ENCODE measurements around the gene LRRC10. TPM values are rescaled to one million over a fixed set of nuclear protein-coding genes. Genes with fewer than 3 reads are reported as not detected.

Gene LRRC10, protein sequence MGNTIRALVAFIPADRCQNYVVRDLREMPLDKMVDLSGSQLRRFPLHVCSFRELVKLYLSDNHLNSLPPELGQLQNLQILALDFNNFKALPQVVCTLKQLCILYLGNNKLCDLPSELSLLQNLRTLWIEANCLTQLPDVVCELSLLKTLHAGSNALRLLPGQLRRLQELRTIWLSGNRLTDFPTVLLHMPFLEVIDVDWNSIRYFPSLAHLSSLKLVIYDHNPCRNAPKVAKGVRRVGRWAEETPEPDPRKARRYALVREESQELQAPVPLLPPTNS
- not detected in 2 replicates for total RNA-seq (ENCODE audit: low replicate concordance)
- long read RNA-seq: 0 reads

DNA sequence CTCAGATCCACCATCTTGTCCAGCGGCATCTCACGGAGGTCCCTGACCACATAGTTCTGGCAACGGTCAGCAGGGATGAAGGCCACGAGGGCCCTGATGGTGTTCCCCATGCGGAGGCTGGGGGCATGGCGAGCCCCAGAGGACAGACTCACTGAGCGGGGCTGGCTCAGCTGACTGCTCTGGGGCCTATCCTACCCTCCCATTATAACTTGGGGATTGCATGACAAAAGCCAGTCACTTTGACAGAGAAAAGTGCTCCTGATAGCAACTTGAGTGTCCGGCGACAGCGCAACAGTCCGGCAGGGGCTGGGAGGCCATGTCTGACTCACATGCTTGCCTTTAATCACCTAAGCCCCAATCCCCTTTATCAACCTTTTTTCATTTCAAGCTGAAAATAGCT, at the start of gene LRRC10:
Gene LRRC10, minus strand, starts transcription at position 179 of the 400 bp plus-strand sequence. Its CDS starts 69 bp downstream, at position 110.
- no peaks in the 10 kb centered on the region for H3K36me3 Mint-ChIP-seq
- DNase-seq (ENCODE audit: extremely low spot score, unreplicated experiment): no peak
- no peaks in the 10 kb centered on the region for H3K9me3 Mint-ChIP-seq
- TF ChIP-seq, protein P1, sequence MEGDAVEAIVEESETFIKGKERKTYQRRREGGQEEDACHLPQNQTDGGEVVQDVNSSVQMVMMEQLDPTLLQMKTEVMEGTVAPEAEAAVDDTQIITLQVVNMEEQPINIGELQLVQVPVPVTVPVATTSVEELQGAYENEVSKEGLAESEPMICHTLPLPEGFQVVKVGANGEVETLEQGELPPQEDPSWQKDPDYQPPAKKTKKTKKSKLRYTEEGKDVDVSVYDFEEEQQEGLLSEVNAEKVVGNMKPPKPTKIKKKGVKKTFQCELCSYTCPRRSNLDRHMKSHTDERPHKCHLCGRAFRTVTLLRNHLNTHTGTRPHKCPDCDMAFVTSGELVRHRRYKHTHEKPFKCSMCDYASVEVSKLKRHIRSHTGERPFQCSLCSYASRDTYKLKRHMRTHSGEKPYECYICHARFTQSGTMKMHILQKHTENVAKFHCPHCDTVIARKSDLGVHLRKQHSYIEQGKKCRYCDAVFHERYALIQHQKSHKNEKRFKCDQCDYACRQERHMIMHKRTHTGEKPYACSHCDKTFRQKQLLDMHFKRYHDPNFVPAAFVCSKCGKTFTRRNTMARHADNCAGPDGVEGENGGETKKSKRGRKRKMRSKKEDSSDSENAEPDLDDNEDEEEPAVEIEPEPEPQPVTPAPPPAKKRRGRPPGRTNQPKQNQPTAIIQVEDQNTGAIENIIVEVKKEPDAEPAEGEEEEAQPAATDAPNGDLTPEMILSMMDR (conservative IDR thresholded peaks at IDR 0.05): no peak
- H3K4me1 Mint-ChIP-seq (ENCODE audit: unreplicated experiment): no peaks in the 10 kb centered on the region
- no peak within 1 kb of the TSS for H3K27ac Mint-ChIP-seq
- H3K27me3 Mint-ChIP-seq: peaks cover 4% of the 10 kb centered on the region
- no peak within 1 kb of the TSS for H3K4me3 Mint-ChIP-seq

DNA sequence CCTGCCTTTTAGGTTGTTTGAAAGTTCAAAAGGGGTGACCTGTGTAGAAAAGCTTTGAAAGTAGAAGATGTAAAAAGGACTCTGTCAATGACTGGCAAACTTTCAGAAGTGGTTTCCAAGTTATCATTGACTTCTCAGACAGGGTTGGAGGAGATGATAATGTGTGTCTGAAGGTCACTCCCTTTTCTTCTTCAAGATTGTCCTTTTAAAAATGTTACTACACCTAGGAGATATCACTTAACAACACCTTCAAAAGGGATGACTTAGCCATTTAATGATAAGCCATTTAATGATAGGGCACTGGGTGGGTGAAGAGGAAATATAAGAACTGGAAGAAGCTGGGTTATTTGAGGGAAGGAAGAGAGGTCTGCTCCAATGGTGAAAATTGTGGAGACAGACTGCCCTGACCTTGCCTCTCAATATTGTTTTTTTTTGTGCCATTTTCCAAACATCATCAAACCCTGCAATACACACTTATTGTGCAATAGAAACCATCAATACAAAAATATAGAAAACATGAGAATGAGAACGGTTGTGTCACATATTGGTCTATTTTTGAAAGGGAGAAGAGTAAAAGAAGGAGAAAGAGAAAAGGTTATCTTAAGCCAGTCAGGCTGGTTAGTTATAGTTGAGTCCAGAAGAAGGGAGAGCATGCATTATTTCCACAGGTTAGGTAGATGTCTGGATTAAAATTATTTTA, 49.6 kb upstream of the LRRC10 start:
- peaks cover 13% of the 10 kb centered on the region for H3K4me1 Mint-ChIP-seq (ENCODE audit: unreplicated experiment)
- H3K36me3 Mint-ChIP-seq: no peaks in the 10 kb centered on the region
- H3K9me3 Mint-ChIP-seq: no peaks in the 10 kb centered on the region
- TF ChIP-seq, protein P1 (conservative IDR thresholded peaks at IDR 0.05): no peak
- no peak overlapping the region for H3K4me3 Mint-ChIP-seq
- no peak for DNase-seq (ENCODE audit: extremely low spot score, unreplicated experiment)
- H3K27ac Mint-ChIP-seq: no peak overlapping the region
- H3K27me3 Mint-ChIP-seq: no peaks in the 10 kb centered on the region

DNA sequence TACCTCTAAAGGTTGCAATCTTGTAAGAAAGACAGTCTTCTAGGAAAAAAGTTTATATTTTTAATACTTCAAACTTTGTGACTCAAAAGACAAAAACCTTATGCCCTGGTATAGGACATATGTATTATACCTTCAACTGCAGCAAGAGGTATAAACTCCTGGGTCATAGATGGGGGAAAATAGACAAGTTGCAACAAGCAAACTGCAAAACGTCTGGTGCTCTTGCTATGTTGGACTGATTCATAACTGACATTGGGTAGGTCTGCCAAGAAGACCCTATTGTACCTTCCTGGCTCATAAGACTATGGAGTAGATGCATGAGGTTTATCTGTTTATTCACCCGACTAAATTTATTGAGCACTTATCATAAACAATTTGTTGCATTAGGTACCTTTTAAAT, 47.5 kb upstream of the LRRC10 start:
- H3K27me3 Mint-ChIP-seq: no peaks in the 10 kb centered on the region
- peaks cover 11% of the 10 kb centered on the region for H3K4me1 Mint-ChIP-seq (ENCODE audit: unreplicated experiment)
- H3K9me3 Mint-ChIP-seq: no peaks in the 10 kb centered on the region
- H3K36me3 Mint-ChIP-seq: no peaks in the 10 kb centered on the region
- no peak overlapping the region for H3K27ac Mint-ChIP-seq
- TF ChIP-seq, protein P1 (conservative IDR thresholded peaks at IDR 0.05): no peak
- DNase-seq (ENCODE audit: extremely low spot score, unreplicated experiment): no peak
- no peak overlapping the region for H3K4me3 Mint-ChIP-seq

DNA sequence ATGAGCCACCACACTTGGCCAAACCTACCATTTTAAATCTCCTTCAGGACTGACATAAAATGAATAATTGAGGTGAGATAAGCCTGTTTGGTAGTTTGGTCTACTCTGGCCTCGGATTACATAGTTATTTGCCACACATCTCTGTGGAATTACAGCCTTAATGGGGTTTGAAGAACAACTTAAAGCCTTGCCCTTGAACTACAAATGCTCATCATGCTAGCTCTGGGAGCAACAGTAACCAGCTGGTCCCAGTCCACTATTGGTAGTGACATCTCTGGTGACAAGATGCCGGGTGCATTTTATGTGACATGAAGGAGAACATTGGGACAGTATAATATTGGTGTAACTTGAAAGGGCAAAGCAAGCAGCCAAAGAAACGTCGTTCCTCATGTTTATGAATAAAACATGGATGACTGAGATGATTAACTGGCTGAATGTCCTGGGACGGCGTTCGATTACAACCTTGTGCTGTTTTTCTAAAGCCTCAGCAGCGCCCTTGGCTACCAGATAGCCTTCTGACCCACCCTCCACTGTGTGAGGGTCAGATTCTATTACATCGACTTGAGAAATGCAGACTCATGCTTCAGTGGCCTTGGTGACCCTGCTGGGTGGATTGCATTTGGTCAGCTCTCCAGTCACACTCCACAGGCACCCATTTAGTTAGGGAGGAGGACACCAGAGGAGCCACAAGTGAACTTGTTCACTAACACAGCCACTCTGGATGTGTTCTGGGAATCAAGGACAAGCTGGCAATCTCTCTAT, 46.9 kb upstream of the LRRC10 start:
- H3K4me3 Mint-ChIP-seq: no peak overlapping the region
- no peaks in the 10 kb centered on the region for H3K36me3 Mint-ChIP-seq
- no peaks in the 10 kb centered on the region for H3K27me3 Mint-ChIP-seq
- H3K4me1 Mint-ChIP-seq (ENCODE audit: unreplicated experiment): peaks cover 7% of the 10 kb centered on the region
- TF ChIP-seq, protein P1 (conservative IDR thresholded peaks at IDR 0.05): no peak
- no peak overlapping the region for H3K27ac Mint-ChIP-seq
- no peaks in the 10 kb centered on the region for H3K9me3 Mint-ChIP-seq
- DNase-seq (ENCODE audit: extremely low spot score, unreplicated experiment): no peak

DNA sequence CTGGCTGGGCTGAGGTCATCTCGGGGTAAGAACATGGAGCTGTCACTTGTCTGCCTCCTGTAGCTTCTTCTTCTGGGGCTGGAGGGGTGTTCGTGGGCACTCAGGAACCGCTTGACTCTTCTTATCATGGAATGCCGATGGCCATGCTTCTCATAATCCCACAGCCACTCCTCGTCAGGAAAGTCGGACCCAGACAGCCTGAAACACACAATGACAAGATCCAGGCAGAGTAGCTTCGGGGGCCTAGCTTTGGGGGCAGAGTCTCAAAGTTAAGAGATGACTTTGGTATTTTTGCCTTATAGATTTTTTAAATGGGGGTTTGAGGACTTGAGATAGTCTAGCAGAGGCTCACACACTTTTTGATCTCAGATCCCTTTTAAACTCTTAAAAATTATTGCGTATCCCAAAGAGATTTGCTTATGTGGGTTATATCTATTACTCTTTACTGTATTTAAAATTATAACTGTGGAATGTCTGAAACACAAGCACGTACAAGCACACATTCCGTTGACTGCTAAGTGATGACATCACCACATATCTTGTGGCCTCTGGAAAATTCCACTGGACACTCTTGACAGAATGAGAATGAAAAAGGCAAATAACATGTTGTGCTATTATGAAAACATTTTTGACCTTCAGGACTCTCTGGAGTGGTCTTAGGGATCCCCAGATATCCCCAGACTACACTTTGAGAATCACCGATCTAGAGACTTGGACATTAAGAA, 45.1 kb upstream of the LRRC10 start:
- Mint-ChIP-seq H3K4me1 (ENCODE audit: unreplicated experiment) (peaks cover 8% of the 10 kb centered on the region), H3K4me3 (no peak overlapping the region), H3K9me3 (no peaks in the 10 kb centered on the region), H3K27ac (peak overlapping the region; percentile 57), H3K36me3 (no peaks in the 10 kb centered on the region), H3K27me3 (no peaks in the 10 kb centered on the region)
- no peak for DNase-seq (ENCODE audit: extremely low spot score, unreplicated experiment)
- TF ChIP-seq, protein P1 (conservative IDR thresholded peaks at IDR 0.05): no peak
